ENCODE measurements around the gene RYR1. TPM values are rescaled to one million over a fixed set of nuclear protein-coding genes. Genes with fewer than 3 reads are reported as not detected.

RYR1 gene
- total RNA-seq, 4 donors from 2014 or later: 1.5 to 8.8 (median 4.4) TPM

- no peak for TF ChIP-seq CTCF (IDR thresholded peaks at IDR 0.05; ENCODE audit: low read depth)
These were observed 182.8 kb downstream of the RYR1 start for GRCh38 chr19:38616265-38616664.

- no peak for TF ChIP-seq CTCF (IDR thresholded peaks at IDR 0.05; ENCODE audit: low read depth)
These were observed 183.8 kb downstream of the RYR1 start for GRCh38 chr19:38617283-38617763.

GRCh38 chr19:38617764-38618589 is 184.5 kb downstream of the RYR1 start, which contains the start of gene MAP4K1:
MAP4K1 (minus strand) TSS chr19:38617953; CDS start chr19:38617895, 58 bp downstream.
- no peak for TF ChIP-seq CTCF (IDR thresholded peaks at IDR 0.05; ENCODE audit: low read depth)

- no peak for TF ChIP-seq CTCF (IDR thresholded peaks at IDR 0.05; ENCODE audit: low read depth)
These were observed 185.3 kb downstream of the RYR1 start, which contains the start of gene EIF3K for GRCh38 chr19:38618590-38619360. EIF3K (plus strand) TSS chr19:38619188; CDS start chr19:38619269, 81 bp downstream.

GRCh38 chr19:38619361-38620174 is 186.1 kb downstream of the RYR1 start:
- TF ChIP-seq CTCF (IDR thresholded peaks at IDR 0.05; ENCODE audit: low read depth): no peak

- TF ChIP-seq CTCF (IDR thresholded peaks at IDR 0.05; ENCODE audit: low read depth): no peak
These were observed 191.3 kb downstream of the RYR1 start for GRCh38 chr19:38624822-38625221.
